HG03378 (cell line): ENCODE measurements around the gene OTOS.

ENCODE experiments used
- ATAC-seq: cut with Tn5 transposase; IDR thresholded peaks from one replicate; pipeline ENCODE4 v1.9.1; 2021; ENCODE audit warnings: mild to moderate bottlenecking, moderate library complexity; ENCODE audit not compliant: unreplicated experiment

OTOS gene

DNA sequence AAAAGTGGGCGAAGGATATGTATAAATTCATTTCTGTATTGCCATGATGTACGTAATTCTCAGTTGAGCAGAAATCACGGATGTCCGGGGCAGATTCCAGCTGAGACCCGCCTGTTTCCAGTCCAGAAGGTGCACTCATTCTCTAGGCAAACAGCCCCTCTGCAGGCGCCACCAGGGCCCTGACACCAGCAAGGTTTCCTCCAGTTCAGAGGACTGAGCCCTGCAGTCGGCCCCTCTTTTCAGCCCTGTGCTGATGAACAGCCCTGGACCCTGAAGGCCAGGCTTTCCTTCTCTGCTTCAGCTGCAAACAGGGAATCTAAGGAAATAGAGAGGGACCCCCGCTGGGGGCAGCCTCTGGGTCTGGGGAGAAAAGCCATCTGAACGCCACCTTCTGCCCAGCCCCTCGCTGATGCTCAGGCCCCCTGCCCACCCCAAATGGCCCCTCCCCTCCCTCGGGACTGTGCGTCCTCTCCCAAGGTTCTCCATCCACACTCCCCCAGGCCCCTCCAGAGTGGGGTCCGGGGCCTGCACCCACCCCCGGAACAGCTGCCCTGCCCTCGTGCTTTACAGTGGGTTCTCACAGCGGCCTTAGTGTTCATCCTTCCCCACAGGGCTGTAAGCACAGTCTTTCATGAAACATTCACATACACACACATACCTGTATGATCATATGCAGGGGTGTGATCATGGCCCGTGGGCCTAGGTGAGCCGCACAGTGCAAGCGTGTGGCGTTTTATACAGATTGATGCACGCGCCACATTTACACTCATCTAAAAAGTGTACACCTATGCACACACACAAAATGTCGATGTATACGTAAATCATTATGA, 16.4 kb downstream of the OTOS start:
- ATAC-seq: no peak

DNA sequence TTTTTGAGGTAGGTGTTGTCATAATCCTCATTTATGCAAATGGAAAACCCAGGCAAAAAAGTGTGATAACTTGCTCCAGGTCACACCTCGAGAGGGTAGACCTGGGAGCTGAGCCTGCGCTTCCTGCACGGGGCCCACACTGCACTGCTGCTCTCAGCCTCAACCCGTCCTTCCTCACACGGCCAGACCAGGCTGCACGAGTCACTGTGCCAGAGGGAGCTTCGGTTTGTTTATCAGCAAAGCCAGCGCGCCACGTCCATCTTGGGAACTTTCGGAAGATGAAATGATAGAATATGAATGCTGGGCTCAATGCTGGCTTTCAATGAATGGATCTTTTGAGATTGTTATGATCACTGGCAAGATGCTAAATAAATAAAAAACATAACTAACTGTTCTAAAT, 18.8 kb downstream of the OTOS start:
- no peak for ATAC-seq

DNA sequence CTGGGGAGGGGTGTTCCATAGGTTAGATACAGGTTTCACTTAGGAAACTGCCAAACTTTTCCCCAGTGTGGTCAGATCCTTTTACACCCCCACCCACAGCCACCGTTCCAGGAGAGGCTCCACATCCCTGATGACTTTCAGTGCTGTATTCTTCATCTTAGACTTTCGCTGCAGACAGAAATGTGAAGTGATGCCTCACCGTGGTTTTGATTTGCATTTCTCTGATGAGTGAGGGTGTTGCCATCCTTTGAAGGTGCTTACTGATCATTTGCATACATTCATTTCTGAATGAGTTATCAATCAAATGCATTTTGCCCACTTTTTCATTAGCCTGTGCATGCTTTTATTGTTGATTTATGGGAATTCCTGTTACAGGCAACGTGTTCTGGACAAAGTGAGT, 19.3 kb downstream of the OTOS start:
- no peak for ATAC-seq

DNA sequence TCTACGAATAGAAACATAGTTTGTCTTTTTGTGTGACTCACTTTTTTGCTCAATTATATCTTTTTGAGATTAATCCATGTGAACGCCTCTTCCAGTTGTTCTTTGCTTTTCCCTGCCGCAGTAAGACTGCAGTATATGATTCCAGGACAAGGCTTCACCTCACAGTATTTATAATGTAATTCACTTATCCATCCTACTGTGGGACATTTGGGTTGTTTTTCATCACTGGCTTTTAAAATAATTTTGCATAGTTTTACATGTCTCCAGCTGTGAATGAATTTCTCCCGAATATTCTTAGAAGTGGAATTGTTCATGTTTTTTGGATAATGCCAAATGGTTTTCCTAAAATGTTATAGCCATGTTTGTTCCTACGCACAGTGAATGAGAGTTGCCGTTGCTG, 26.2 kb downstream of the OTOS start:
- no peak for ATAC-seq

DNA sequence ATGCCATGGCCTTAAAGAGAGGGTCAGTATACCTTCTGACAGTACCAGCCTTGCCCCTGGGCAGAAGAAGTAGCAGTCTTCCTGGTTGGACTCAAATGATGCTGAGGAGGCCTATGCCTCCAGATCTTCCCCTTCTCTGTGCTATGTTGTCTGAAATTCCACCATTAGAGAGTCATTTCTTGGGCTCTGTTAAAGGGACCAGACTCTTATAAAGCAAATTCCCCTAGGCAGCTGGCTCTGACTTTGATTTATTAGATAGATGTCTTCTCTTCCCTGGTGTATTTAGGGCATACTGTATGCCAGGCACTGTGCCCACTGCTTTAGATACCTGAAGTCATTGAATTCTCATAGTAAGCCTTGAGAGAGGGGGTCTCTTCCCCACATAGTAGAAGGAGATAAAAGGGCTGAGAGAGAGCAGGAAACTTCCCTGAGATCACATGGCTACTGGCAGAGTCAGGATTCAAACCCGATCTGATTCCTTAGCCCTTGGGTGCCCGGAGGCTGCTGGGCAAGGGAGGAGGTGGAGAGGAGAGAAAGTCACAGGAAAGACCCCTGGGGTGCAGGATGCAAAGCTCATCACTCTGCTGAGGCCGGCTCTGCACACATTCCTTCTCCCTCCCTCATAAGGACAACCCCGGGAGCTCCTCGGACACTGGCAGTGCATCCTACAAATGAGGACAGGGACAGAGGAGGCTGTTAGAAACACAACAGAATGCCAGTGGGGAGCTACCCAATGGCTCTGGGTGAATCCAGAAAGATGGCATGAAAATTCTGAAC, 27.4 kb downstream of the OTOS start:
- ATAC-seq: no peak

DNA sequence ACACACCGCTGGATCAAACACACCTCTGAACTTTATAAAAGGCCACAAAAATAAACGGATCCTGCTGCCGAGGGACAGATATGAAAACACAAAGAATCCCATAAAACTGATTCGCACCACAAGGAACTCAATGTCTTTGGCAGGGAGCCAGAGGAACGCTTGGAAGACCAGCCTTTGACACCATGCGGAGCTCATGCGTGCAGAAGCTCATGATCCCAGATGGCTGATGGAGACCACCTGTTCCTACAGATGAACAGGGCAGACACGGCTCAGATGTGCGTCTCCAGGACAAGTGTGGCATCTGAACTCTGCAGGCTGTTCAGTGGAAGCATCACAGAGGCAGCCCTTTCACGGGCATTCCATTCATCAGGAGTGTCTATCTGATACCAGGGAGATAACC, 29.2 kb downstream of the OTOS start:
- no peak for ATAC-seq

DNA sequence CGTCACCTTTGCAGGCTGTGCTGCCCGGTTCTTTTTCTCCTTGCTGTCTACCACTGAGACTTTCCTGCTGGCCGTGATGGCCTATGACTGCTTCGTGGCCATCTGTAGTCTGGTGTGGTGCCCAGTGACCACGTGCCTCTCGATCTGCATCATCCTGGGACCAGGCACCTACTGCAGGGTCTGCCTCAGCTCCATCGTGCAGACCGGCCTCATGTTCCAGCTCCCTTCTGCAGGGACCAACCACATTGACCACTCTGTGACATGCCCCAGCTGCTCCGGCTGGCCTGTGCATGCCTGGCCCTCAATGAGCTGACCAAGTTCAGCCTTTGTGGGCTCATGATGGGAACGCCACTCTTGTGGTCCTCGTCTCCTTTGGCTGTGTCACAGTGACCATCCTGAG, 31.1 kb downstream of the OTOS start:
- no peak for ATAC-seq

DNA sequence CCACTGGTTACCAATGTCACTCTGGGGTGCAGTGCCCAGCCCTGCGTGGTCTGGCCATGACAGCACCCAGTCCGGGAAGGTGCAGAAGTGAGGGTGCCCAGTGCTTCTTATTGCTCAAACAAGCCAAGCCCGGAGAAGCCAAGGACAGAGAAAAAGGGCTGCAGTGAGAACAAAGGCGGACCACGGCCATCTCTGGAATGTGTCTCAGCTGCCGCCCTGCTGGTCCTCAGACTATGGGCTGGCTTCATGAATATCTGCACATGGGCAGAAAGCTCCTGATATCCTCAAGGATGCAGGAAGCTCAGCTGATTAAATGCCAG, 33.0 kb downstream of the OTOS start:
- no peak for ATAC-seq

DNA sequence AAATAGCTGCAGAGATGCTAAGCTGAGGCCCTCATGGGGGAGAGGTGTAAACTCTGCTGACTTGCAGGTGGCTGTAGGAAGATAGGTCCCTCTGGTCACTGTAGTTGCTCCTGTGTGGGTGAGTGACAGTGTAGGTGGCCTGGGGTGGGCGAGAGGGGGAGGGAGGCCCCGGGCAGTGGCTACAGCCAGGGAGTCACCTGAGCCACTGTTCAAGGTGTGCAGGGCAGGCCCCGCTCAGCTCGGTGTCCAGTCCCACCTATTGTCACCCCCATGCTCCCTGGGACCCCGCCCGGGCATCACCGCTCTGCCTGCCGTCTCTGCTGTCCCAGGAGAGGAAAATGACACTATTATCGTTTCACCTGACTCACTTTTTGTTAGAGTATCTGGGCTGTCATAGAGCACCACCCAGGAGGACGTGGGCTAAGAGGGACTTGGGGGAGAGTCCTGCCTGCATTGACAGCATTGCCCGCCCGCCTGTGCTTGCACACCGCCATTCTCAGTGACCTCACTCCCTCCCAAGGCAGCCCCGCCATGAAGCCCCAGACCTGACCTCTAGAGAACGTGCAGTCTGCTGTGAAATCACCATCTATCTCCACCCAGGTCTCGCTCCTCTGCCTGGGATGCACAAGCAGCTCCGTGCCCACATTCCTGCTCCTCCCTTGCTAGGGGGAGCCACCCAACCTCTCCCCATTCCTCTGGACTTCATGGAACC, 33.5 kb downstream of the OTOS start:
- no peak for ATAC-seq

DNA sequence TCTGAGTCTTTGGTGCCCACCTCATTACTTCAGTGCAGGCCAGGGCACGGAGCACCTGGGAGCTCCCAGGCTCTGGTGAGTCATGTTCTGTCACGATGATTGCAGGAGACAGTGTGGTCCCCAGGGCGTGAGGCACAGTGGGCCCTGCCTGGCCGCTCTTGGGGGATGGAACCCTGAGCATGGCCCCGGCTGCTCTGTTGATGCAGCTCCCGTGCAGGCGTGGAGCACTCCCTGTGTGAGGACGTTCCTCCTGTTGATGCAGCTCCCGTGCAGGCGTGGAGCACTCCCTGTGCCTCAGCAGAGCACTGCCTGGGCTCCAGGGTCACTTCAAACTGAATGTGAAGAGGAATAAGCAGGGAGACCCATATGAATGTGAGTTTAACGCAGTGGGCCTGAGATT, 34.5 kb downstream of the OTOS start:
- ATAC-seq: no peak

DNA sequence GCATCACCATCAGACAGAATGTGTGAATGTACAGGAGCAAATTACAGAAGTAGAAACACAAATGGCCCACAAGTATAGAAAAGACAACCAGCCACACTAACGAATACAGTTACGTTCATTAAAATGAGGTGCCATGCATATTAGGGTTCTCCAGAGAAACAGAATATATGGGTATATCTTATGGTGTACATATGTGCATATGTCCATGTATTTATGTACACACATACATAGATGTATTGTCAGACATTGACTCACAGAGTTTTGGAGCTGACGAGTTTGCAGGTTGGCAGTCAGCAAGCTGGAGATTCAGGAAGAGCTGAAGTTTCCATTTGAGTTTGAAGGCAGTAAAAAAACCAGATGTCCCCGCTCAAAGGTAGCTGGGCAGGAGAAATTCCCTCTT, 37.3 kb downstream of the OTOS start:
- no peak for ATAC-seq

DNA sequence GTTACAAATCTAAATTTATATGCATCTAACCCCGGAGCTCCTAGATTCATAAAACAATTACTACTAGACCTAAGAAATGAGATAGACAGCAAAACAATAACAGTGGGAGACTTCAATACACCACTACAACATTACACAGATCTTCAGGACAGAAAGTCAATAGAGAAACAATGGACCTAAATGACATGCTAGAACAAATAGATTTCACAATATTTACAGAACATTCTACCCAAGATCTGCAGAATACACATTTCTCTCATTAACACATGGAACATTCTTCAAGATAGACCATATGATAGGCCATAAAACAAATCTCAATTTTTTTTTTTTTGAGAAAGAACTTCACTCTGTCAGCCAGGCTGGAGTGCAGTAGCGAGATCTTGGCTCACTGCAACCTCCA, 42.1 kb downstream of the OTOS start:
- ATAC-seq: no peak

DNA sequence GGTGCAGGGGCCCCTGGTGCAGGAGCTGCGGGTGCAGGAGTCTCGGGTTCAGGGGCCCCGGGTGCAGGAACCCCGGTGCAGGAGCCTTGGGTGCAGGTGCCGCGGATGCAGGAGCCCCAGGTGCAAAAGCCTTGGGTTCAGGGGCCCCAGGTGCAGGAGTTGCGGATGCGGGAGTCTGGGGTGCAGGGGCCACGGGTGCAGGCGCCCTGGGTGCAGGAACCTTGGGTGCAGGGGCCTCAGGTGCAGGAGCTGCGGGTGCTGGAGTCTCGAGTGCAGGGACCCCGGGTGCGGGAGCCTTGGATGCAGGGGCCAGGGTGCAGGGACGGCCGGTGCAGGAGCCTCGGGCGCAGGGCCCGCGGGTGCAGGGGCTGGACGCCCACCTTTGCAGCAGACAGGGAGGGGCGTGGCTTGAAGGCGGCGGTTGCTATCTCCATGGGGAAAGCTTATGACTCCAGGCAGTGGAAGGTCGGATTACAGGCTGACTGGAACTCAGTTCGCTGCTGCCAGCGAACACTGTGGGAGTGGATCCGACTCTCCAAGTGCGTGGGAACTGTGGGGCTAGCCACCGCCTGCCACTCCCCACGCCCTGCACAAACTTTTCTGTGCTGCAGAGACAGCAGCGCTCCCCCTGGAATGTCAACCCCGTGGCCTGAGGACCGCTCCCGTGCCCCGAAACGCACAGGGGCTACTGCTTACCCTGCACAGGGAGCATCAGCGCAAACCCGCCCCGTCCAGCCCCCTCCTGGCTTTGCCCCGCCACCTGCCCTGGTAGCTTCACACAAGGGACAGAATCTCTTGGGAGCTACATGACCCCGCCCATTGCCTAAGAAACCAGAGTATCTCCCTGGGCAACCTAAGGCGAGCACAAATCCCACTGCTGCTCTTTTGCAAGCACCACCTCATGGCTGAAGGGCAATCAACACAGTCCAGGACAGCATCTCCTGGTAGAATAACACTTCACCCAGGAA, 44.6 kb downstream of the OTOS start:
- no peak for ATAC-seq

DNA sequence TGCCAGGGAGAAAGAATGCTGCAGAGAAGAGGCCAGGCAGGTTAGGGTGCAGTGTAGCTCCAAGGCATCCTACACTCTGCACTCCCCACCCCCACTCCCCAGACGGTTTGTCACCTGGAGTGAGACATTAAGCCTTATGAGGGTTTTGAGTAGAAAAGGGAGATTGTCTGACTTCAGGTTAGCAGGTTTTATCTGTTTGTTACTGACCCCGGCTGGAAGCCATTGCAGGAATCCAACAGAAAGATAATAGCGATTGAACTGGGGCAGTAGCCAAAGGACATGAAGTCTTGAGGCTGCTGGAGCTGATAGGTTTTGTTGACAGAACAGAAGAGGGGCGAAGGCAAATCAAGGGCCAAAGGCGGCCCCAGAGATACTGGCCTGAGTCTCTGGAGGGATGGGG, 51.2 kb downstream of the OTOS start:
- ATAC-seq: no peak
